ENCODE data around the gene HINT2. TPM values are rescaled to one million over a fixed set of nuclear protein-coding genes. Genes with fewer than 3 reads are reported as not detected.

HINT2 gene
- total RNA-seq, 1 donor from 2014 or later, result 37.1 TPM

DNA sequence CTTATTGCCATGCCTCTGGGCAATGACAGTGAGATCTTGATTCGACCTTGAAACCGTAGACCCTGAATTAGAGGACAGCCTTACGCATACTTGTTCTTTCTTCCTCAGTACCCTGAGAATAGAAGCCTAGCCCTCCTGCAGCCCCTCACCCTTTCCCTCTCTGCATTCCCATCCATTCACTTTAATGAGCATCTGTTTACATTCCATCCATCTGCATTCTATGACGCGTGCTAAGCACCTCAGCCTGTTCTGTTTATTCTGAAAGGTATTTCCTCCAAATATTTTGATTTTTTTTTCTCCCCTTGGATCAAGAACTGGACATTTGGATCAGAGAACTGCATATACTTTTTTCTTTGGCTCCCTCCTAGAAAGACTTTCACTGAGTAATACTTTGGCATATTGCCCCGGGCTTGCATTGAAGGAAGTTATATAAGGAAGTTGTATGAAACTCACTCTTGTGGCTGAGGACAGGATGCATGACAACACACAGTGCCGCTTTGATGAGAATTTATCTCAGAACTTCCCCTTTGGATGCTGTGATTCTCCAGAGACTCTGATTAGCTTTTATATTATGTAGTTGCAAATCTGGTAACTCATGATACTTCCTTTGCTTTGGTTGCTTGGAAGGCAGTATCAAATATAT, 29.9 kb upstream of the HINT2 start:
- Histone ChIP-seq H3K36me3 (no peaks in the 10 kb centered on the region), H3K27me3 (no peaks in the 10 kb centered on the region), H3K4me1 (peaks cover 33% of the 10 kb centered on the region), H3K4me3 (no peak overlapping the region), H3K9me3 (no peaks in the 10 kb centered on the region), H3K27ac (peak overlapping the region; percentile 63)
- DNase-seq (no peak), ATAC-seq (peak; percentile 82)
- TF ChIP-seq, protein P1, sequence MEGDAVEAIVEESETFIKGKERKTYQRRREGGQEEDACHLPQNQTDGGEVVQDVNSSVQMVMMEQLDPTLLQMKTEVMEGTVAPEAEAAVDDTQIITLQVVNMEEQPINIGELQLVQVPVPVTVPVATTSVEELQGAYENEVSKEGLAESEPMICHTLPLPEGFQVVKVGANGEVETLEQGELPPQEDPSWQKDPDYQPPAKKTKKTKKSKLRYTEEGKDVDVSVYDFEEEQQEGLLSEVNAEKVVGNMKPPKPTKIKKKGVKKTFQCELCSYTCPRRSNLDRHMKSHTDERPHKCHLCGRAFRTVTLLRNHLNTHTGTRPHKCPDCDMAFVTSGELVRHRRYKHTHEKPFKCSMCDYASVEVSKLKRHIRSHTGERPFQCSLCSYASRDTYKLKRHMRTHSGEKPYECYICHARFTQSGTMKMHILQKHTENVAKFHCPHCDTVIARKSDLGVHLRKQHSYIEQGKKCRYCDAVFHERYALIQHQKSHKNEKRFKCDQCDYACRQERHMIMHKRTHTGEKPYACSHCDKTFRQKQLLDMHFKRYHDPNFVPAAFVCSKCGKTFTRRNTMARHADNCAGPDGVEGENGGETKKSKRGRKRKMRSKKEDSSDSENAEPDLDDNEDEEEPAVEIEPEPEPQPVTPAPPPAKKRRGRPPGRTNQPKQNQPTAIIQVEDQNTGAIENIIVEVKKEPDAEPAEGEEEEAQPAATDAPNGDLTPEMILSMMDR (IDR thresholded peaks at IDR 0.05), result no peak
- intact Hi-C loops (cut with DNase I), result no loop called here

DNA sequence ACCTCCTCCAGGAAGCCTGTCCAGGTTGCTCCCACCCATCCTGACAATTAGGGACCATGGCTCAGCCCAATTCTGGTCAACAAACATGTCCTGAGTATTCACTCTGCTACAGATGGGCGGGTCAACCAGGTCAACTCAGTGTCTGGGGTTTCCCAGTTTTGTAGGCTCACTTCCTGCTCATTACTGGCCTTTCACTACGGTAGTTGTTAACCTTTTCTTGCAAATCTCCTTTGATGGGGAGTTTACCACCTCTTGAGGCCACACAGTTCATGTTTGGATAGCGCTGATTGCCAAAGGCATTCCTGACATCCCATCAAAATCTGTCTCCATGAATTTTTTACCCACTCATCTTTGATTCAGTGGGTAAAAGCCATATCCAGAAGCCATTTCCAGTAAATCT, 28.0 kb upstream of the HINT2 start:
- intact Hi-C loops (cut with DNase I), result no loop called here
- H3K9me3 ChIP-seq, result no peaks in the 10 kb centered on the region
- peaks cover 33% of the 10 kb centered on the region for H3K4me1 ChIP-seq
- ATAC-seq (no peak), DNase-seq (no peak)
- TF ChIP-seq, protein P1 (IDR thresholded peaks at IDR 0.05), result no peak
- no peaks in the 10 kb centered on the region for H3K36me3 ChIP-seq
- H3K4me3 ChIP-seq, result no peak overlapping the region
- H3K27me3 ChIP-seq, result no peaks in the 10 kb centered on the region
- H3K27ac ChIP-seq, result no peak overlapping the region

DNA sequence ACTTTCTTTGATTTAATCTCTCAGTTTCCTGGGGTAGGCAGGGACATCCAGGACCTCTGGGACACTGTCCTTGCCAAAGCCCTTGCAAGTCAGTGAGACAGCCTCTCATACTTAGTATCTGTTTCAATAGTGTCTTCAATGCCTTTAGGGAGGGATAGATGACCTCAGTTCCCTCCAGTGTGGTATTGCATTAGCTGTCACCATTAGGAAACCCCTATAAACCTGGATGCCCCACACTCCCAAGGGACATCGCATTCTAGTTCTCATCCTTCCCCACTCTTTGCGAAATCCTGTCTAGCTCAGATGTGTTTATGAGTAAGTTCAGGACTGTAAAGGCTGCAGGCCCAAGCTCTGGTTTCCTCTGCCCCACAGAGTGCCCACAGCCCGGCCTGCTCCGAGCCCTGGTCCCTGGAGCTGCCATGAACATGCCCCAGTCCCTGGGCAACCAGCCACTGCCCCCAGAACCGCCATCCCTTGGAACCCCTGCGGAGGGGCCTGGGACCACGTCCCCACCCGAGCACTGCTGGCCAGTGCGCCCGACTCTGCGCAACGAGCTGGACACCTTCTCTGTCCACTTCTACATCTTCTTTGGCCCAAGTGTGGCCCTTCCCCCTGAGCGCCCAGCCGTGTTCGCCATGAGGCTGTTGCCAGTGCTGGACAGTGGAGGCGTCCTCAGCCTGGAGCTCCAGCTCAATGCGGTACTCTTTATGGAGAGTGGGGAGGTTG, 27.3 kb upstream of the HINT2 start:
- Histone ChIP-seq H3K4me3 (no peak overlapping the region), H3K9me3 (no peaks in the 10 kb centered on the region), H3K27ac (no peak overlapping the region), H3K4me1 (peaks cover 33% of the 10 kb centered on the region), H3K36me3 (no peaks in the 10 kb centered on the region), H3K27me3 (no peaks in the 10 kb centered on the region)
- TF ChIP-seq, protein P1 (IDR thresholded peaks at IDR 0.05), result no peak
- intact Hi-C loops (cut with DNase I), result no loop called here
- ATAC-seq (no peak), DNase-seq (no peak)

DNA sequence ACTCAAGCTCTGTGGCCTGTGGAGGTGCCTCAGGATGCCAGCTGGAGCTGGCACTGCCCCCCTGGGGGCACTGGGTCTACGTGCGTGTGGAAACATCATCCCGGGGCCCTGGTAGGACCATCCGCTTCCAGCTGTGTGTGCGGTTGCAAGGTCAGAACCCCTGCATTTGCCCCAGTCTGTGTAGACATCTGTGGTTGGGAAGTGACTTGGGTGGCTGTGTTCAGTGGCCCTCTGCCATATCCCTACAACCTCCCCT, 26.7 kb upstream of the HINT2 start:
- no peaks in the 10 kb centered on the region for H3K27me3 ChIP-seq
- no peaks in the 10 kb centered on the region for H3K9me3 ChIP-seq
- H3K36me3 ChIP-seq, result no peaks in the 10 kb centered on the region
- intact Hi-C loops (cut with DNase I), result no loop called here
- TF ChIP-seq, protein P1 (IDR thresholded peaks at IDR 0.05), result no peak
- no peak overlapping the region for H3K4me3 ChIP-seq
- H3K4me1 ChIP-seq, result peaks cover 33% of the 10 kb centered on the region
- DNase-seq, result no peak
- no peak for ATAC-seq
- no peak overlapping the region for H3K27ac ChIP-seq

DNA sequence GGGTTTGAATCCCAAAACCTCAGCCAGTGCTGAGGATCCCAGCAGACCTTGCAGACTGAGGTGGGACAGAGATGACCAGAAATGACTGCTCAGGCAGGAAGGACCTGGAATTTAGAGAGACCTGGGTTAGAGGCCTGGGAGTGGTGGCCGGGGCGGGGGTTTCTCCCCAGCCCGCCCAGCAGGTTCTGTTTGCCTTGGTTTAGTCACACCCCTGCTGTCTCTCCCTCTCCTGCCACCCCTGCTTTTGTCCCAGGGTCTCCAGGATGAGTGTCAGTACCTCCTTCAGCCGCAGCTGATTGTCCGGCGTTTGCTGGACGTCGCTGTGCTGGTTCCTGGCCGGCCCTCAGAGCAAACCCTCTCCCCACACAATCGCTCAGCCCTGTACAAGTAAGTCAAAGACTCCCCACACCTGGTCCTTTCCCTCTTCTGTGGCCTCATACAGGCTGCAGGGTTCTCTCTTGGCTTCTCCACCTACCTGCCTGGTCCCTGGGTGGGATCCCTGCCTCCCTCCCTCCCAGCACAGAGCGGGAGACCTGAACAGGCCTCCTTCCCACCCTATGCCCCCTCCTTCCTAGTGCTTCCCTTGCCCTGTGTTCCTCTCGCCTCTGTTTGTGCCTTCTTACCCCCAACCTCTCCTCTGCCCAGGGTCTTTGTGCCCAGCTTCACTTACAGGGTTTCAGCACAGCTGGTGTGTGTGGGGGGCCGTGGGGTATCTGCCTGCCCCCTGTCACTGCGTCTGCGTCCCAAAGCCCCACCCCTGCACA, 26.2 kb upstream of the HINT2 start:
- Histone ChIP-seq H3K27ac (no peak overlapping the region), H3K27me3 (no peaks in the 10 kb centered on the region), H3K9me3 (no peaks in the 10 kb centered on the region), H3K4me1 (peaks cover 33% of the 10 kb centered on the region), H3K36me3 (no peaks in the 10 kb centered on the region), H3K4me3 (no peak overlapping the region)
- TF ChIP-seq, protein P1 (IDR thresholded peaks at IDR 0.05), result no peak
- DNase-seq (no peak), ATAC-seq (no peak)
- intact Hi-C loops (cut with DNase I), result no loop called here

All from upper lobe of right lung (tissue), 1 donor.